Endothelial cell of umbilical vein (primary cell): ENCODE measurements around the gene PBXIP1. TPM values are rescaled to one million over a fixed set of nuclear protein-coding genes. Genes with fewer than 3 reads are reported as not detected.

Experiments
- BruUV-seq: library from RNA; stranded (reverse); fragments of 400-500 nt; replicated peaks from 2 replicates; lab custom pipeline; 2021; lab: Mats Ljungman, UMichigan
- CTCF ChIA-PET: fragments of 300-600, 350-600 bp; sonication (Branson Sonifier 250); formaldehyde crosslinking; loops from one replicate; lab custom pipeline; 2021; ENCODE audit warnings: antibody characterized with exemption, inconsistent platforms; lab: Charles Lee
- POLR2A ChIA-PET: fragments of 300-600, 350-600 bp; sonication (Branson Sonifier 250); formaldehyde crosslinking; loops from one replicate; lab custom pipeline; 2021; ENCODE audit warnings: antibody characterized with exemption, inconsistent platforms; lab: Charles Lee
- DNase-seq: peaks from one replicate; pipeline ENCODE4 v3.0.0-alpha.2; 2011; ENCODE audit warnings: low read depth, low spot score
- FAIRE-seq: peaks from 2 replicates; lab custom pipeline; 2011; peaks lifted over from hg19 to GRCh38; lab: Jason Lieb, UNC
- H2AFZ ChIP-seq: 2 replicates; pipeline ENCODE4 v1.6.0; 2012; ENCODE audit warnings: low read depth, low read length, control low read depth, inconsistent platforms
- H3K27ac ChIP-seq: 2 replicates; pipeline ENCODE4 v1.5.1; 2011; ENCODE audit warnings: low read depth, mild to moderate bottlenecking, control low read depth, low read length, moderate library complexity; ENCODE audit not compliant: insufficient read depth
- H3K27me3 ChIP-seq, 2 experiments: 2 replicates each; pipeline versions ENCODE4 v1.6.0 to v1.6.1; 2011; ENCODE audit warnings: low read length in 2 of 2, mixed read lengths in 1 of 2; ENCODE audit not compliant: control insufficient read depth in 2 of 2, insufficient read depth in 2 of 2
- H3K36me3 ChIP-seq, 2 experiments: 2 replicates in 1 of 2; 3 replicates in 1 of 2; pipeline ENCODE4 v1.5.1; 2011; ENCODE audit warnings: low read length in 2 of 2, mild to moderate bottlenecking in 1 of 2, moderate library complexity in 1 of 2; ENCODE audit not compliant: control insufficient read depth in 2 of 2, insufficient read depth in 2 of 2; ENCODE audit errors: extremely low read depth in 1 of 2
- H3K4me1 ChIP-seq: 3 replicates; pipeline ENCODE4 v1.5.1; 2011; ENCODE audit warnings: mild to moderate bottlenecking, low read length; ENCODE audit not compliant: control insufficient read depth, insufficient read depth; ENCODE audit errors: extremely low read depth
- H3K4me2 ChIP-seq: 2 replicates; pipeline ENCODE4 v1.6.1; 2011; ENCODE audit warnings: low read length, control low read depth, mixed read lengths; ENCODE audit not compliant: insufficient read depth
- H3K4me3 ChIP-seq, 3 experiments: fragments of 200-600 bp in 1 of 3; sonication (generic), shearing (Covaris generic) in 1 of 3; replicated peaks in 1 of 3; 2 replicates each; pipeline ENCODE4 v1.5.1; 2011 to 2016; ENCODE audit warnings: control low read depth in 3 of 3, low read length in 3 of 3, mild to moderate bottlenecking in 2 of 3, inconsistent platforms in 1 of 3, low read depth in 1 of 3, moderate library complexity in 1 of 3; ENCODE audit not compliant: insufficient read depth in 1 of 3
- H3K79me2 ChIP-seq: 2 replicates; pipeline ENCODE4 v1.6.0; 2012; ENCODE audit warnings: low read length, inconsistent platforms; ENCODE audit not compliant: control insufficient read depth, insufficient read depth
- H3K9ac ChIP-seq: replicated peaks from 2 replicates; pipeline ENCODE3; 2011; ENCODE audit warnings: low read length, control low read depth; ENCODE audit not compliant: insufficient read depth; ENCODE audit errors: extremely low read depth
- H3K9me1 ChIP-seq: replicated peaks from 3 replicates; pipeline ENCODE4 v1.6.0; 2011; ENCODE audit warnings: mild to moderate bottlenecking, low read length; ENCODE audit not compliant: control insufficient read depth, insufficient read depth; ENCODE audit errors: extremely low read depth
- H3K9me3 ChIP-seq: replicated peaks from 2 replicates; pipeline ENCODE4 v1.5.1; 2012; ENCODE audit warnings: low read length, inconsistent platforms; ENCODE audit not compliant: control insufficient read depth, insufficient read depth
- H4K20me1 ChIP-seq: replicated peaks from 2 replicates; pipeline ENCODE3; 2011; ENCODE audit warnings: mild to moderate bottlenecking, low read length; ENCODE audit not compliant: control insufficient read depth, insufficient read depth; ENCODE audit errors: extremely low read depth
- EZH2 ChIP-seq: IDR thresholded peaks from 2 replicates; pipeline ENCODE4 v1.6.1; 2012; ENCODE audit warnings: borderline replicate concordance, low read depth, mild to moderate bottlenecking, moderate library complexity, low read length, inconsistent platforms; ENCODE audit not compliant: severe bottlenecking
- FOS ChIP-seq: IDR thresholded peaks from 2 replicates; pipeline ENCODE4 v1.6.1; 2011; ENCODE audit warnings: mild to moderate bottlenecking, low read length, moderate library complexity, borderline replicate concordance; ENCODE audit not compliant: insufficient read depth
- GATA2 ChIP-seq: IDR thresholded peaks from 2 replicates; pipeline ENCODE4 v1.7.0; 2011; ENCODE audit warnings: low read depth, mild to moderate bottlenecking, moderate library complexity, mixed read lengths, low read length; ENCODE audit not compliant: insufficient read length, insufficient read depth
- JUN ChIP-seq: IDR thresholded peaks from 2 replicates; pipeline ENCODE4 v1.6.1; 2011; ENCODE audit warnings: borderline replicate concordance, low read depth; ENCODE audit not compliant: insufficient read length, insufficient read depth
- MYC ChIP-seq: IDR thresholded peaks from one replicate; pipeline ENCODE4 v1.6.1; 2011; ENCODE audit warnings: mild to moderate bottlenecking, low read depth, low read length
- POLR2A ChIP-seq: IDR thresholded peaks from 2 replicates; pipeline ENCODE4 v1.6.1; 2012; ENCODE audit warnings: low read depth, mild to moderate bottlenecking, control low read depth, low read length
- POLR2AphosphoS5 ChIP-seq: IDR thresholded peaks from 2 replicates; pipeline ENCODE4 v1.6.1; 2012; ENCODE audit warnings: low read depth, mild to moderate bottlenecking, control low read depth, low read length, moderate library complexity; ENCODE audit not compliant: insufficient read depth
- dilution Hi-C: fragments of 300-500 bp; cut with MboI; formaldehyde crosslinking; loops from one replicate; pipeline ENCODE4 v1.15.0; 2019; ENCODE audit warnings: low sequenced_read_pairs; ENCODE audit not compliant: extremely low pct_ligation_motif_present
- intact Hi-C: fragments of 100-400 bp; cut with micrococcal nuclease; formaldehyde crosslinking; loops from one replicate; pipeline ENCODE4 v1.10.0; 2022
- polyA plus RNA-seq, 4 experiments: library from polyadenylated mRNA; depleted of rRNA in 3 of 4; stranded (reverse) in 3 of 4; unstranded in 1 of 4; fragments of >200 nt; gene quantifications; 2 replicates each; pipeline versions ENCODE4 v1.2.1 to v1.2.3, GENCODE V29; 2011 to 2012; ENCODE audit warnings: missing spikeins in 1 of 4
- total RNA-seq: library from RNA; stranded (reverse); gene quantifications from 2 replicates; pipeline ENCODE4 v1.2.3, GENCODE V29; 2021
- TF ChIP-seq, protein P1 (sequence below): IDR thresholded peaks from 2 replicates; pipeline ENCODE4 v1.6.1; 2011; ENCODE audit not compliant: insufficient read depth, insufficient read length
- TF ChIP-seq, protein P2 (sequence below), 2 donors: IDR thresholded peaks; 1 replicate in 1 of 2; 2 replicates in 1 of 2; pipeline ENCODE4 v1.5.1; 2011; ENCODE audit warnings: low read length in 2 of 2, mild to moderate bottlenecking in 2 of 2, moderate library complexity in 2 of 2, control low read depth in 1 of 2, inconsistent platforms in 1 of 2, low read depth in 1 of 2; ENCODE audit not compliant: insufficient read depth in 1 of 2; ENCODE audit errors: extremely low read depth in 1 of 2

The PBXIP1 gene
- total and polyA plus RNA-seq, 2 donors (not counting 3 experiments of a cell fraction or from before 2014, with no cell fraction given) = 49.4 to 54.7 TPM

DNA sequence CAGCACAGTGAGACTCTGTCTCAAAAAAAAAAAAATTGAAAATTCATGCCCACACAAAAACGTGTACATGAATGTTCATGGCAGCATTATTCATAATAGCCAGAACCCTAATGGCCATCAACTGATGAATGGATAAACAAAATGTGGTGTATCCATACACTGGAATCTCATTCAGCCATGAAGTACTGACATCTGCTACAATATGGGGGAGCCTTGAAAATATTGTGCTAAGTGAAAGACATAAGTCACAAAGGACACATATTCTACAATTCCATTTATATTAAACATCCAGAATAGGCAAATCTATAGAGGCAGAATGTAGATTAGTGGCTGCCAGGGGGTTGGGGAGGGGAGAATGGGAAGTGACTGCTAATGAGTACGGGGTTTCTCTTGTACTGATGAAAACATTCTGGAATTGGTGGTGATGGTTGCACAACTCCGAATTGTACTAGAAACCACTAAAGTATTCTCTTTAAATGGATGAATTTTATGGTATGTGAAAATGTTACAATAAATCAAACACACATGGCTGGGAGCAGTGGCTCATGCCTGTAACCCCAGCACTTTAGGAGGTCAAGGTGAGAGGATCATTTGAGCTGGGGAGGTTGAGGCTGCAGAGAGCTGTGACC is 52.8 kb downstream of the PBXIP1 start:
- no peaks in the 10 kb centered on the region for H3K79me2 ChIP-seq
- DNase-seq (no peak), FAIRE-seq (no peak)
- no peaks in the 10 kb centered on the region for H3K9me1 ChIP-seq
- intact Hi-C loops (no loop called here), dilution Hi-C loops (no loop called here)
- POLR2A ChIA-PET = no interaction called here
- no peaks in the 10 kb centered on the region for H3K9me3 ChIP-seq
- CTCF ChIA-PET = interaction anchor here (1.5 kb wide), 1 partner anchor 10 kb away, joined by 3 read pairs; no protein-coding TSS in a partner anchor
- H2AFZ ChIP-seq = no peak overlapping the region
- no peak overlapping the region for H3K4me3 ChIP-seq
- no TSS peak for BruUV-seq
- no peak overlapping the region for H3K4me2 ChIP-seq
- H3K4me1 ChIP-seq = no peaks in the 10 kb centered on the region
- TF ChIP-seq EZH2 = no peak
- TF ChIP-seq, protein P1, sequence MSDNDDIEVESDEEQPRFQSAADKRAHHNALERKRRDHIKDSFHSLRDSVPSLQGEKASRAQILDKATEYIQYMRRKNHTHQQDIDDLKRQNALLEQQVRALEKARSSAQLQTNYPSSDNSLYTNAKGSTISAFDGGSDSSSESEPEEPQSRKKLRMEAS = no peak
- no peak for TF ChIP-seq POLR2AphosphoS5
- no peak for TF ChIP-seq GATA2
- TF ChIP-seq FOS = no peak
- TF ChIP-seq, protein P2, sequence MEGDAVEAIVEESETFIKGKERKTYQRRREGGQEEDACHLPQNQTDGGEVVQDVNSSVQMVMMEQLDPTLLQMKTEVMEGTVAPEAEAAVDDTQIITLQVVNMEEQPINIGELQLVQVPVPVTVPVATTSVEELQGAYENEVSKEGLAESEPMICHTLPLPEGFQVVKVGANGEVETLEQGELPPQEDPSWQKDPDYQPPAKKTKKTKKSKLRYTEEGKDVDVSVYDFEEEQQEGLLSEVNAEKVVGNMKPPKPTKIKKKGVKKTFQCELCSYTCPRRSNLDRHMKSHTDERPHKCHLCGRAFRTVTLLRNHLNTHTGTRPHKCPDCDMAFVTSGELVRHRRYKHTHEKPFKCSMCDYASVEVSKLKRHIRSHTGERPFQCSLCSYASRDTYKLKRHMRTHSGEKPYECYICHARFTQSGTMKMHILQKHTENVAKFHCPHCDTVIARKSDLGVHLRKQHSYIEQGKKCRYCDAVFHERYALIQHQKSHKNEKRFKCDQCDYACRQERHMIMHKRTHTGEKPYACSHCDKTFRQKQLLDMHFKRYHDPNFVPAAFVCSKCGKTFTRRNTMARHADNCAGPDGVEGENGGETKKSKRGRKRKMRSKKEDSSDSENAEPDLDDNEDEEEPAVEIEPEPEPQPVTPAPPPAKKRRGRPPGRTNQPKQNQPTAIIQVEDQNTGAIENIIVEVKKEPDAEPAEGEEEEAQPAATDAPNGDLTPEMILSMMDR (IDR thresholded peaks at IDR 0.05; ENCODE audit: extremely low read depth in 1 of 2, insufficient read depth in 1 of 2, low read depth in 1 of 2, low read length in 2 of 2) = no peak
- no peak for TF ChIP-seq JUN
- no peak for TF ChIP-seq MYC
- no peak for TF ChIP-seq POLR2A
- H3K27ac ChIP-seq = no peak overlapping the region
- H3K9ac ChIP-seq = no peak overlapping the region
- H3K36me3 ChIP-seq = no peaks in the 10 kb centered on the region
- H4K20me1 ChIP-seq = no peaks in the 10 kb centered on the region
- H3K27me3 ChIP-seq = peaks cover 0 to 5% of the 10 kb centered on the region in 2 experiments
